Keratinocyte (primary cell): ENCODE results near the gene SND1. TPM values are rescaled to one million over a fixed set of nuclear protein-coding genes. Genes with fewer than 3 reads are reported as not detected.

Experiments used
- DNase-seq: peaks from one replicate; pipeline ENCODE4 v3.0.0-alpha.2; 2011; ENCODE audit warnings: low read depth, missing footprints, low spot score
- FAIRE-seq: peaks from 2 replicates; lab custom pipeline; 2011; peaks lifted over from hg19 to GRCh38; lab: Jason Lieb, UNC
- H2AFZ ChIP-seq: 2 replicates; pipeline ENCODE4 v1.6.0; 2012; ENCODE audit warnings: low read length, control low read depth, inconsistent platforms; ENCODE audit not compliant: control insufficient read depth
- H3K27ac ChIP-seq: 2 replicates; pipeline ENCODE4 v1.5.1; 2011; ENCODE audit warnings: low read length; ENCODE audit not compliant: control insufficient read depth, insufficient read depth
- H3K27me3 ChIP-seq: 3 replicates; pipeline ENCODE4 v1.6.0; 2011; ENCODE audit warnings: low read length; ENCODE audit not compliant: control insufficient read depth, insufficient read depth; ENCODE audit errors: extremely low read depth
- H3K36me3 ChIP-seq, 2 experiments: 2 replicates in 1 of 2; 3 replicates in 1 of 2; pipeline ENCODE4 v1.5.1; 2011; ENCODE audit warnings: low read length in 2 of 2, mild to moderate bottlenecking in 1 of 2; ENCODE audit not compliant: control insufficient read depth in 2 of 2, insufficient read depth in 2 of 2; ENCODE audit errors: extremely low read depth in 1 of 2
- H3K4me1 ChIP-seq: 3 replicates; pipeline ENCODE4 v1.5.1; 2011; ENCODE audit warnings: low read length; ENCODE audit not compliant: control insufficient read depth, insufficient read depth; ENCODE audit errors: extremely low read depth
- H3K4me2 ChIP-seq: 3 replicates; pipeline ENCODE4 v1.6.0; 2011; ENCODE audit warnings: low read depth, low read length; ENCODE audit not compliant: control insufficient read depth, insufficient read depth; ENCODE audit errors: extremely low read depth
- H3K4me3 ChIP-seq, 3 experiments: fragments of 200-600 bp in 1 of 3; sonication (generic) in 1 of 3; 2 replicates in 2 of 3; 3 replicates in 1 of 3; pipeline ENCODE4 v1.5.1; 2011 to 2016; ENCODE audit warnings: low read length in 3 of 3, mild to moderate bottlenecking in 3 of 3, control low read depth in 2 of 3, inconsistent platforms in 1 of 3, low read depth in 1 of 3, mixed read lengths in 1 of 3, mixed run types in 1 of 3, moderate library complexity in 1 of 3; ENCODE audit not compliant: control insufficient read depth in 2 of 3, insufficient read depth in 2 of 3; ENCODE audit errors: extremely low read depth in 1 of 3
- H3K79me2 ChIP-seq: 2 replicates; pipeline ENCODE4 v1.6.0; 2012; ENCODE audit warnings: low read length; ENCODE audit not compliant: control insufficient read depth, insufficient read depth
- H3K9ac ChIP-seq: 3 replicates; pipeline ENCODE4 v1.6.0; 2011; ENCODE audit warnings: low read length; ENCODE audit not compliant: control insufficient read depth, insufficient read depth; ENCODE audit errors: extremely low read depth
- H3K9me1 ChIP-seq: 3 replicates; pipeline ENCODE4 v1.6.0; 2011; ENCODE audit warnings: low read length; ENCODE audit not compliant: control insufficient read depth, insufficient read depth; ENCODE audit errors: extremely low read depth
- H3K9me3 ChIP-seq: 2 replicates; pipeline ENCODE4 v1.5.1; 2012; ENCODE audit warnings: low read depth, low read length; ENCODE audit not compliant: control insufficient read depth
- H4K20me1 ChIP-seq: 3 replicates; pipeline ENCODE4 v1.6.0; 2011; ENCODE audit warnings: low read length; ENCODE audit not compliant: control insufficient read depth, insufficient read depth; ENCODE audit errors: extremely low read depth
- EZH2 ChIP-seq: IDR thresholded peaks from one replicate; pipeline ENCODE4 v1.6.1; 2012; ENCODE audit warnings: inconsistent platforms, mild to moderate bottlenecking, low read length, moderate library complexity
- dilution Hi-C: fragments of 300-500 bp; cut with MboI; formaldehyde crosslinking; loops from one replicate; pipeline ENCODE4 v1.7.0; 2020; ENCODE audit warnings: low sequenced_read_pairs; ENCODE audit not compliant: extremely low pct_ligation_motif_present
- polyA plus RNA-seq, 5 experiments: library from polyadenylated mRNA; depleted of rRNA in 3 of 5; stranded (reverse) in 3 of 5; stranded (forward) in 1 of 5; unstranded in 1 of 5; fragments of >200 nt; gene quantifications; 1 replicate in 1 of 5; 2 replicates in 3 of 5; 3 replicates in 1 of 5; pipeline versions ENCODE4 v1.2.1 to v1.2.3, GENCODE V29; 2011 to 2012; ENCODE audit warnings: missing spikeins in 2 of 5, low read depth in 1 of 5, low replicate concordance in 1 of 5
- TF ChIP-seq, protein P1 (sequence below), 3 experiments: IDR thresholded peaks in 1 of 3; conservative IDR thresholded peaks in 1 of 3; optimal IDR thresholded peaks in 1 of 3; 2 replicates in 2 of 3; 3 replicates in 1 of 3; pipeline versions ENCODE3 to v1.5.1; 2011; ENCODE audit warnings: low read length in 3 of 3, mild to moderate bottlenecking in 3 of 3, moderate library complexity in 2 of 3, control low read depth in 1 of 3, inconsistent platforms in 1 of 3; ENCODE audit not compliant: insufficient read depth in 2 of 3; ENCODE audit errors: extremely low read depth in 1 of 3

SND1 gene
- polyA plus RNA-seq, 1 donor (not counting 4 experiments of a cell fraction or from before 2014, with no cell fraction given), result 140 TPM

DNA sequence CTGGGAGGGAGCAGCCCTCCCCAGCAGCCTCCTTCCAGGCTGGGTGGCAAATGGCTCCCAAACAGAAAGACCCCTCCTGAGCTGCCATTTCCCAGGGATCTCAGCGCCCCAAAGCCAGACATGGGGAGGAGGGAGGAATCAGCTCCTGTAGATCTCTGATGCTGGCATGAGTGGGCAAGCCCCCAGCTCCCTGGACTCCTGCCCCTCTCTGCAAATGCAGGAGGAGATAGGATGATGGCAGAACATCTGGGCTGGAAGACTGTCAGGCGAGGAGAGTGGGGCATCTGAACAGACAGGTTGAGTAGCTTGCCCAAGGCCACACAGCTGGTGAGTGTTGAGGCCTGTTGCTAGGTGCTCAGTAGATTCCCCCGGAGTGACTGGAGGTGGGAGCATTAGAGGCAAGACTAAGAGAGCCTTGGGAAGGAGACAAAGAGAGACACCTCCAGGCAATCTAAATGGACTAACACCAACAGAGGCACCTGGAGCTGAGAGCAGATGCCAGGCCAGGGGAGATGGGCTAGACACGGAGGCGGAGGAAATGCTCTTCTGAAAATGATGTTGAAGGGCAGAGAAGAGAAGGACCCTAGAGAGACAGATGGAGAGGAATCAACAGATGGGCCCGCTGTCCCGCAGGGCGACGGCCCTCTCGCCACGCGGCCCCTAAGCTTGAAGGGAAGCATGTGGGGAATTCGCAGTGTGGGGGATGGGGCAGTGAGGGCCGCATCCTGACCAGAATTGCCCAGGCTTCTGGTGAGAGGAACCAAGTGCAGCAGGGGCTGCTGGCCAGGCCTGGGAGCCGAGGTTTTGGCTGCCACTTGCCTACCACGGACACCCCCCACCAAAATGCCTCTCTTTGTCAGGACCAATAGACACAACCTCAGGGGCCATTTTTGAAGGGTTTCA, 464.1 kb downstream of the SND1 start:
- Histone ChIP-seq H3K4me1 (peaks cover 15% of the 10 kb centered on the region), H2AFZ (no peak overlapping the region), H3K4me2 (peak overlapping the region; percentile 61), H4K20me1 (no peaks in the 10 kb centered on the region), H3K27me3 (no peaks in the 10 kb centered on the region), H3K79me2 (no peaks in the 10 kb centered on the region), H3K4me3 (peak overlapping the region in 1 of 3 experiments; percentile 1), H3K9me3 (no peaks in the 10 kb centered on the region), H3K36me3 (no peaks in the 10 kb centered on the region), H3K27ac (no peak overlapping the region), H3K9ac (no peak overlapping the region), H3K9me1 (no peaks in the 10 kb centered on the region)
- no peak for DNase-seq
- no peak for TF ChIP-seq EZH2
- TF ChIP-seq, protein P1, sequence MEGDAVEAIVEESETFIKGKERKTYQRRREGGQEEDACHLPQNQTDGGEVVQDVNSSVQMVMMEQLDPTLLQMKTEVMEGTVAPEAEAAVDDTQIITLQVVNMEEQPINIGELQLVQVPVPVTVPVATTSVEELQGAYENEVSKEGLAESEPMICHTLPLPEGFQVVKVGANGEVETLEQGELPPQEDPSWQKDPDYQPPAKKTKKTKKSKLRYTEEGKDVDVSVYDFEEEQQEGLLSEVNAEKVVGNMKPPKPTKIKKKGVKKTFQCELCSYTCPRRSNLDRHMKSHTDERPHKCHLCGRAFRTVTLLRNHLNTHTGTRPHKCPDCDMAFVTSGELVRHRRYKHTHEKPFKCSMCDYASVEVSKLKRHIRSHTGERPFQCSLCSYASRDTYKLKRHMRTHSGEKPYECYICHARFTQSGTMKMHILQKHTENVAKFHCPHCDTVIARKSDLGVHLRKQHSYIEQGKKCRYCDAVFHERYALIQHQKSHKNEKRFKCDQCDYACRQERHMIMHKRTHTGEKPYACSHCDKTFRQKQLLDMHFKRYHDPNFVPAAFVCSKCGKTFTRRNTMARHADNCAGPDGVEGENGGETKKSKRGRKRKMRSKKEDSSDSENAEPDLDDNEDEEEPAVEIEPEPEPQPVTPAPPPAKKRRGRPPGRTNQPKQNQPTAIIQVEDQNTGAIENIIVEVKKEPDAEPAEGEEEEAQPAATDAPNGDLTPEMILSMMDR (optimal IDR thresholded peaks at IDR 0.05 in 1 of 3, IDR thresholded peaks at IDR 0.05 in 1 of 3, conservative IDR thresholded peaks at IDR 0.05 in 1 of 3; ENCODE audit: extremely low read depth in 1 of 3, insufficient read depth in 2 of 3, low read length in 3 of 3), result peak in 1 of 3 experiments; percentile 1
- dilution Hi-C loops, result no loop called here
- FAIRE-seq, result peak; percentile 9

DNA sequence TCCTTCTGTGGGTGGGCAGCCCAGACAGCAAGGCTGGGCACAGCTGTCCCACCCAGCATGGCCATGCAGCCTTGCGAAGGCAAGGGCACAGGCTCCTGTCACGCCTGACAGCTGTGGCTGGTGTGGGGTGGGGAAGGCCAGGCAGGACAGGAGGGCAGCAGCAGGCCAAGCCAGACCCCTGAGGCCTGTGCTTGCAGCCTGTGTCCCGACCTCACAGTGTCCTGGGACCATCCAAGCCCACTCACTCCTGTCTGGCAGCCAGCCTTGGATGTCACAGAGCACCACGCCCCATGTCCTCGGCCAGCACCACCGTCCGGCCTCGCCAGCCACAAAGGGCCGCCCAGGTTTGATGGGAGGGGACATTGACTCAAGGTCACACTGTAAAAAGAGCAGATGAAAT, 464.7 kb downstream of the SND1 start:
- no peak overlapping the region for H3K9ac ChIP-seq
- H2AFZ ChIP-seq, result no peak overlapping the region
- peaks cover 19% of the 10 kb centered on the region for H3K4me1 ChIP-seq
- no peaks in the 10 kb centered on the region for H3K9me1 ChIP-seq
- H3K27ac ChIP-seq, result no peak overlapping the region
- no peaks in the 10 kb centered on the region for H3K79me2 ChIP-seq
- no peaks in the 10 kb centered on the region for H3K27me3 ChIP-seq
- TF ChIP-seq, protein P1 (optimal IDR thresholded peaks at IDR 0.05 in 1 of 3, IDR thresholded peaks at IDR 0.05 in 1 of 3, conservative IDR thresholded peaks at IDR 0.05 in 1 of 3; ENCODE audit: extremely low read depth in 1 of 3, insufficient read depth in 2 of 3, low read length in 3 of 3), result no peak
- TF ChIP-seq EZH2, result no peak
- DNase-seq (no peak), FAIRE-seq (no peak)
- H3K4me3 ChIP-seq, result no peak overlapping the region
- no peaks in the 10 kb centered on the region for H3K36me3 ChIP-seq
- dilution Hi-C loops, result no loop called here
- H4K20me1 ChIP-seq, result no peaks in the 10 kb centered on the region
- no peak overlapping the region for H3K4me2 ChIP-seq
- no peaks in the 10 kb centered on the region for H3K9me3 ChIP-seq
